Gastroesophageal sphincter (tissue), 3 donors: Measurements from ENCODE around the gene SUPT5H.

Experiments used
- CTCF ChIP-seq, 4 experiments: fragments of 200-600 bp in 2 of 4; fragments of 450-650 bp in 2 of 4; sonication (generic) in 1 of 4; IDR thresholded peaks; one replicate each; pipeline ENCODE4 v1.5.1; 2017 to 2019; ENCODE audit warnings: antibody characterized with exemption in 4 of 4, mild to moderate bottlenecking in 2 of 4, moderate library complexity in 2 of 4
- POLR2A ChIP-seq, 2 donors: fragments of 450-650 bp; IDR thresholded peaks; one replicate each; pipeline ENCODE4 v1.6.1; 2017; ENCODE audit warnings: antibody characterized with exemption in 2 of 2, mild to moderate bottlenecking in 2 of 2, moderate library complexity in 1 of 2
- POLR2AphosphoS5 ChIP-seq: sonication (generic); formaldehyde crosslinking; IDR thresholded peaks from one replicate; pipeline ENCODE4 v1.6.1; 2017; ENCODE audit warnings: antibody characterized with exemption

DNA sequence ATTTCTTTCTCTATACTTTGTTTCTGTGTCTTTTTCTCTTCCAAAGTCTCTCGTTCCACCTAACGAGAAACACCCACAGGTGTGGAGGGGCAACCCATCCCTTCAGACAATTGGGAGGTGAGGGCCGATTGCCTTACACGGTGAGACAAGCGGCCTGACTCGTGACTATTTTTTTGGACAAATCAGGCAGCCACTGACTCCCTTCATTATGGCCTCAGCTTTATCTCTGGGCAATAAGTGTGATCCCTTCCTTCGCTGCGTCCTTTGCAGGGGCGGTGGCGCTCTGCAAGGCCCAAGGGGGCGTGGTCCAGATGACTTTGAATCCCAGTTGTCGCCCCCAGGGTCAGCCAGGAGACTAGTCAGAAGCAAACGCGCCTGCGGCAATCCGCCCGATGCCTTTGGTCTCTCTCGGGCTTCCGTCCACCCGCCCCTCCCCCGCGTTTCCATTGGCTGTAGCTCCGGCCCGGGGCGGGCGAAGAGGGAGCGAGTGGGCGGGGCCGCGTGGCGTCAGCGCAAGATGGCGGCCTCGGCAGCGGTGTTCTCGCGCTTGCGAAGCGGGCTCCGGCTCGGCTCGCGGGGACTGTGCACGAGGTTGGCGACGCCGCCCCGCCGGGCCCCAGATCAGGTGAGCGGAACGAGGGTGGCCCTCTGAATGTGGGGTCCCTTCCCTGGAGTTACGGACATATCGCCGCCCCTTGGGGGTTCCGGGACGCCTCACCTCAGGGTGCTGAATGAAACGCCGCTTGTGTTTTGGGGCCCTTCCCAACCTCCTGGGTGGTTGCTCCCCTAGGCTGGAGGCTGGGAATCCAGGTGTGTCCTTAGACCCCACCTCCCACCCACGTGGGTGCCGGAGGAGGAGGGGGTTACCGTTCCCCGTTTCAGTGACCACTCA lies 35.2 kb downstream of the SUPT5H start, which contains the start of gene TIMM50:
- TF ChIP-seq CTCF (IDR thresholded peaks at IDR 0.05), result peak in 1 of 4 experiments; percentile 28
- peak; percentile 88 for TF ChIP-seq POLR2AphosphoS5
- peak in 1 of 2 donors; percentile 43 for TF ChIP-seq POLR2A (IDR thresholded peaks at IDR 0.05)
